ENCODE results near the gene MYT1. TPM values are rescaled to one million over a fixed set of nuclear protein-coding genes. Genes with fewer than 3 reads are reported as not detected.
A peak's percentile ranks its signal among the peaks of the same experiment; 100 is the strongest.

Gene MYT1
- total and polyA plus RNA-seq, 2 of the 13 experiments (the other 11 are each of a cell fraction or from before 2014, with no cell fraction given), result 0.58 to 2.5 TPM

DNA sequence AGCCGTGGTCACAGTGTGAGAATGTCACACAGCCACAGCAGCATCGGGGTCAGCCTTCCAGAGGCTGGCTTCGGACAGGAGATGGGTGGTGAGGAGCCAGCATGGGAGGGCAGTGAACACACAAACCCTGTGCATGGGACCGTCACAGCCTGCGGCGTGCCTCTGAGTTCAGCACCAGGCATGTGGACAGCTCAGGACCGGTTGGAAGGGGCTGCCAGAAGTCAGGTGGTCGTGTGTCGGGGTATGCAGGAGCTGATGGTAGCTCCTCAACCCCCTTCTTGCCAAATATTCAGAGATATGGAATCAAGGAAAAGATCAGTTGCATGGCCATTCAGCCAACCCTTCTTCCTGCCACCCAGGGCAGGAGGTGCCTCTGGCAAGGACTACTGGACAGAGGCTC, 28.2 kb downstream of the MYT1 start (continued):
- peak; percentile 93 for TF ChIP-seq HES4 (CRISPR knock-in tag; IDR thresholded peaks at IDR 0.05; ENCODE audit: borderline replicate concordance)
- TF ChIP-seq SIN3A (IDR thresholded peaks at IDR 0.05; ENCODE audit: borderline replicate concordance, low read depth, low read length), result peak; percentile 55; the same call in 1 of the 2 replicates
- no peak for TF ChIP-seq GTF3A (CRISPR knock-in tag; conservative IDR thresholded peaks at IDR 0.05)
- TF ChIP-seq, protein P1, sequence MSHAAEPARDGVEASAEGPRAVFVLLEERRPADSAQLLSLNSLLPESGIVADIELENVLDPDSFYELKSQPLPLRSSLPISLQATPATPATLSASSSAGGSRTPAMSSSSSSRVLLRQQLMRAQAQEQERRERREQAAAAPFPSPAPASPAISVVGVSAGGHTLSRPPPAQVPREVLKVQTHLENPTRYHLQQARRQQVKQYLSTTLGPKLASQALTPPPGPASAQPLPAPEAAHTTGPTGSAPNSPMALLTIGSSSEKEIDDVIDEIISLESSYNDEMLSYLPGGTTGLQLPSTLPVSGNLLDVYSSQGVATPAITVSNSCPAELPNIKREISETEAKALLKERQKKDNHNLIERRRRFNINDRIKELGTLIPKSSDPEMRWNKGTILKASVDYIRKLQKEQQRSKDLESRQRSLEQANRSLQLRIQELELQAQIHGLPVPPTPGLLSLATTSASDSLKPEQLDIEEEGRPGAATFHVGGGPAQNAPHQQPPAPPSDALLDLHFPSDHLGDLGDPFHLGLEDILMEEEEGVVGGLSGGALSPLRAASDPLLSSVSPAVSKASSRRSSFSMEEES (CRISPR knock-in tag; IDR thresholded peaks at IDR 0.05), result peak; percentile 70; the same call in 1 of the 2 replicates
- no peak for TF ChIP-seq ZNF737 (CRISPR knock-in tag; IDR thresholded peaks at IDR 0.05; ENCODE audit: borderline replicate concordance)
- TF ChIP-seq ZNF292 (CRISPR knock-in tag; IDR thresholded peaks at IDR 0.05; ENCODE audit: borderline replicate concordance, low read depth), result no peak
- TF ChIP-seq TOPORS (CRISPR knock-in tag; IDR thresholded peaks at IDR 0.05), result no peak
- TF ChIP-seq MAF1 (CRISPR knock-in tag; IDR thresholded peaks at IDR 0.05; ENCODE audit: borderline replicate concordance), result no peak
- TF ChIP-seq ZNF383 (CRISPR knock-in tag; IDR thresholded peaks at IDR 0.05; ENCODE audit: borderline replicate concordance), result no peak
- TF ChIP-seq POLR2AphosphoS2 (IDR thresholded peaks at IDR 0.05; ENCODE audit: low read depth, low read length), result no peak
- TF ChIP-seq ZIK1 (CRISPR knock-in tag; IDR thresholded peaks at IDR 0.05; ENCODE audit: borderline replicate concordance, low read depth), result no peak
- TF ChIP-seq ZNF607 (CRISPR knock-in tag; IDR thresholded peaks at IDR 0.05; ENCODE audit: borderline replicate concordance), result 0 out of 2 replicates have a peak, but pooled peaks have one; percentile 28
- TF ChIP-seq NFAT5 (CRISPR knock-in tag; IDR thresholded peaks at IDR 0.05), result no peak
- TF ChIP-seq SAP130 (CRISPR knock-in tag; IDR thresholded peaks at IDR 0.05; ENCODE audit: low read depth), result peak; percentile 82
- TF ChIP-seq ZNF749 (CRISPR knock-in tag; IDR thresholded peaks at IDR 0.05; ENCODE audit: borderline replicate concordance), result no peak
- TF ChIP-seq, protein P2, sequence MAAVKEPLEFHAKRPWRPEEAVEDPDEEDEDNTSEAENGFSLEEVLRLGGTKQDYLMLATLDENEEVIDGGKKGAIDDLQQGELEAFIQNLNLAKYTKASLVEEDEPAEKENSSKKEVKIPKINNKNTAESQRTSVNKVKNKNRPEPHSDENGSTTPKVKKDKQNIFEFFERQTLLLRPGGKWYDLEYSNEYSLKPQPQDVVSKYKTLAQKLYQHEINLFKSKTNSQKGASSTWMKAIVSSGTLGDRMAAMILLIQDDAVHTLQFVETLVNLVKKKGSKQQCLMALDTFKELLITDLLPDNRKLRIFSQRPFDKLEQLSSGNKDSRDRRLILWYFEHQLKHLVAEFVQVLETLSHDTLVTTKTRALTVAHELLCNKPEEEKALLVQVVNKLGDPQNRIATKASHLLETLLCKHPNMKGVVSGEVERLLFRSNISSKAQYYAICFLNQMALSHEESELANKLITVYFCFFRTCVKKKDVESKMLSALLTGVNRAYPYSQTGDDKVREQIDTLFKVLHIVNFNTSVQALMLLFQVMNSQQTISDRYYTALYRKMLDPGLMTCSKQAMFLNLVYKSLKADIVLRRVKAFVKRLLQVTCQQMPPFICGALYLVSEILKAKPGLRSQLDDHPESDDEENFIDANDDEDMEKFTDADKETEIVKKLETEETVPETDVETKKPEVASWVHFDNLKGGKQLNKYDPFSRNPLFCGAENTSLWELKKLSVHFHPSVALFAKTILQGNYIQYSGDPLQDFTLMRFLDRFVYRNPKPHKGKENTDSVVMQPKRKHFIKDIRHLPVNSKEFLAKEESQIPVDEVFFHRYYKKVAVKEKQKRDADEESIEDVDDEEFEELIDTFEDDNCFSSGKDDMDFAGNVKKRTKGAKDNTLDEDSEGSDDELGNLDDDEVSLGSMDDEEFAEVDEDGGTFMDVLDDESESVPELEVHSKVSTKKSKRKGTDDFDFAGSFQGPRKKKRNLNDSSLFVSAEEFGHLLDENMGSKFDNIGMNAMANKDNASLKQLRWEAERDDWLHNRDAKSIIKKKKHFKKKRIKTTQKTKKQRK (IDR thresholded peaks at IDR 0.05; ENCODE audit: low read length), result no peak
- TF ChIP-seq ELF3 (CRISPR knock-in tag; IDR thresholded peaks at IDR 0.05), result peak; percentile 56; the same call in 1 of the 2 replicates
- no peak for TF ChIP-seq TEAD2 (CRISPR knock-in tag; IDR thresholded peaks at IDR 0.05)
- no peak for TF ChIP-seq ZNF841 (CRISPR knock-in tag; IDR thresholded peaks at IDR 0.05; ENCODE audit: borderline replicate concordance)
- peak; percentile 29; the same call in 1 of the 2 replicates for TF ChIP-seq BCL6 (CRISPR knock-in tag; IDR thresholded peaks at IDR 0.05)

All from HepG2 (cell line).